OCI-LY3 (cell line): ENCODE measurements around the gene FAT1.

ENCODE experiments used
- H2AFZ ChIP-seq: fragments of 200-600, 300-600 bp; shearing (Covaris generic); 2 replicates; pipeline ENCODE4 v1.6.0; 2014; ENCODE audit warnings: antibody characterized with exemption, low read depth, low read length
- H3K27ac ChIP-seq: fragments of 200-600, 300-600 bp; sonication (generic); 2 replicates; pipeline ENCODE4 v1.5.1; 2014; ENCODE audit warnings: mild to moderate bottlenecking, low read length, moderate library complexity, mixed read lengths
- H3K27me3 ChIP-seq: fragments of 200-600, 300-600 bp; sonication (generic); 2 replicates; pipeline ENCODE4 v1.6.1; 2014; ENCODE audit warnings: low read depth, low read length, mixed read lengths
- H3K36me3 ChIP-seq: fragments of 200-600, 300-600 bp; sonication (generic); replicated peaks from 2 replicates; pipeline ENCODE3; 2014; ENCODE audit warnings: low read depth, low read length, mixed read lengths
- H3K4me1 ChIP-seq: fragments of 300-600, 200-600 bp; sonication (generic); 2 replicates; pipeline ENCODE4 v1.6.1; 2014; ENCODE audit warnings: low read length, mixed read lengths
- H3K4me2 ChIP-seq: fragments of 200-600, 300-600 bp; sonication (generic); 2 replicates; pipeline ENCODE4 v1.6.1; 2014; ENCODE audit warnings: low read length, mixed read lengths
- H3K4me3 ChIP-seq: fragments of 300-600, 200-600 bp; sonication (generic); 2 replicates; pipeline ENCODE4 v1.5.1; 2014; ENCODE audit warnings: antibody characterized with exemption, mild to moderate bottlenecking, low read length, moderate library complexity
- H3K79me2 ChIP-seq: fragments of 300-600, 200-600 bp; shearing (Covaris generic); 2 replicates; pipeline ENCODE4 v1.6.1; 2014; ENCODE audit warnings: mild to moderate bottlenecking, low read length, mixed read lengths
- H3K9ac ChIP-seq: fragments of 300-600, 200-600 bp; shearing (Covaris generic); 2 replicates; pipeline ENCODE4 v1.6.0; 2014; ENCODE audit warnings: mild to moderate bottlenecking, low read length, moderate library complexity
- H3K9me3 ChIP-seq: fragments of 200-600, 300-600 bp; shearing (Covaris generic); 2 replicates; pipeline ENCODE4 v1.6.1; 2014; ENCODE audit warnings: low read length, mixed read lengths; ENCODE audit not compliant: insufficient read depth
- H4K20me1 ChIP-seq: fragments of 200-600, 300-600 bp; sonication (generic); 2 replicates; pipeline ENCODE4 v1.6.1; 2016; ENCODE audit warnings: low read length, mixed read lengths; ENCODE audit not compliant: insufficient read depth
- CTCF ChIP-seq: fragments of 200-600, 300-600 bp; sonication (generic); IDR thresholded peaks from 2 replicates; pipeline ENCODE4 v1.5.1; 2014; ENCODE audit warnings: antibody characterized with exemption, low read length, low read depth
- EZH2phosphoT487 ChIP-seq: fragments of 200-600 bp; shearing (Covaris generic); IDR thresholded peaks from 2 replicates; pipeline ENCODE4 v1.6.1; 2018; ENCODE audit warnings: antibody characterized with exemption, mixed run types, low read depth

The FAT1 gene

GRCh38 chr4:186722796-186723291 lies 812 bp downstream of the FAT1 start:
- Histone ChIP-seq H3K9me3 (no peaks in the 10 kb centered on the region), H3K4me2 (no peak overlapping the region), H3K27me3 (no peaks in the 10 kb centered on the region), H3K79me2 (no peaks in the 10 kb centered on the region), H3K27ac (no peak overlapping the region), H3K36me3 (no peaks in the 10 kb centered on the region), H4K20me1 (no peaks in the 10 kb centered on the region), H3K9ac (no peak overlapping the region), H2AFZ (no peak overlapping the region), H3K4me3 (no peak overlapping the region), H3K4me1 (no peaks in the 10 kb centered on the region)
- TF ChIP-seq EZH2phosphoT487, result no peak
- no peak for TF ChIP-seq CTCF

GRCh38 chr4:186719925-186720694 lies 3.5 kb downstream of the FAT1 start:
- no peak for TF ChIP-seq EZH2phosphoT487
- TF ChIP-seq CTCF, result no peak
- H3K4me2 ChIP-seq, result no peak overlapping the region
- no peaks in the 10 kb centered on the region for H4K20me1 ChIP-seq
- no peaks in the 10 kb centered on the region for H3K9me3 ChIP-seq
- no peaks in the 10 kb centered on the region for H3K36me3 ChIP-seq
- H3K9ac ChIP-seq, result no peak overlapping the region
- H3K79me2 ChIP-seq, result no peaks in the 10 kb centered on the region
- no peak overlapping the region for H3K27ac ChIP-seq
- H2AFZ ChIP-seq, result no peak overlapping the region
- H3K4me1 ChIP-seq, result no peaks in the 10 kb centered on the region
- H3K4me3 ChIP-seq, result no peak overlapping the region
- H3K27me3 ChIP-seq, result no peaks in the 10 kb centered on the region

- H3K4me3 ChIP-seq, result no peak overlapping the region
- H2AFZ ChIP-seq, result no peak overlapping the region
- no peaks in the 10 kb centered on the region for H3K79me2 ChIP-seq
- no peak overlapping the region for H3K9ac ChIP-seq
- H3K36me3 ChIP-seq, result no peaks in the 10 kb centered on the region
- H3K4me2 ChIP-seq, result no peak overlapping the region
- H4K20me1 ChIP-seq, result no peaks in the 10 kb centered on the region
- no peak for TF ChIP-seq EZH2phosphoT487
- TF ChIP-seq CTCF, result no peak
- no peaks in the 10 kb centered on the region for H3K27me3 ChIP-seq
- H3K9me3 ChIP-seq, result no peaks in the 10 kb centered on the region
- H3K4me1 ChIP-seq, result no peaks in the 10 kb centered on the region
- no peak overlapping the region for H3K27ac ChIP-seq
Measured at GRCh38 chr4:186717556-186717955, 6.1 kb downstream of the FAT1 start.

- Histone ChIP-seq H3K9me3 (no peaks in the 10 kb centered on the region), H4K20me1 (no peaks in the 10 kb centered on the region)
- no peak for TF ChIP-seq EZH2phosphoT487
- TF ChIP-seq CTCF, result no peak
Measured at GRCh38 chr4:186715077-186715476, 8.6 kb downstream of the FAT1 start.

More at GRCh38 chr4:186715077-186715476, 8.6 kb downstream of the FAT1 start:
- Histone ChIP-seq H3K9ac (no peak overlapping the region), H3K79me2 (no peaks in the 10 kb centered on the region), H2AFZ (no peak overlapping the region), H3K4me3 (no peak overlapping the region), H3K27me3 (no peaks in the 10 kb centered on the region), H3K36me3 (no peaks in the 10 kb centered on the region), H3K4me2 (no peak overlapping the region), H3K27ac (no peak overlapping the region), H3K4me1 (no peaks in the 10 kb centered on the region)
